IPS DF 4.7 (cell line): ENCODE data around the gene ALDH18A1.

Experiments used
- DNase-seq: peaks from one replicate; pipeline ENCODE4 v3.0.0-alpha.2; 2013; ENCODE audit warnings: low spot score; ENCODE audit errors: extremely low read depth

ALDH18A1 gene

DNA sequence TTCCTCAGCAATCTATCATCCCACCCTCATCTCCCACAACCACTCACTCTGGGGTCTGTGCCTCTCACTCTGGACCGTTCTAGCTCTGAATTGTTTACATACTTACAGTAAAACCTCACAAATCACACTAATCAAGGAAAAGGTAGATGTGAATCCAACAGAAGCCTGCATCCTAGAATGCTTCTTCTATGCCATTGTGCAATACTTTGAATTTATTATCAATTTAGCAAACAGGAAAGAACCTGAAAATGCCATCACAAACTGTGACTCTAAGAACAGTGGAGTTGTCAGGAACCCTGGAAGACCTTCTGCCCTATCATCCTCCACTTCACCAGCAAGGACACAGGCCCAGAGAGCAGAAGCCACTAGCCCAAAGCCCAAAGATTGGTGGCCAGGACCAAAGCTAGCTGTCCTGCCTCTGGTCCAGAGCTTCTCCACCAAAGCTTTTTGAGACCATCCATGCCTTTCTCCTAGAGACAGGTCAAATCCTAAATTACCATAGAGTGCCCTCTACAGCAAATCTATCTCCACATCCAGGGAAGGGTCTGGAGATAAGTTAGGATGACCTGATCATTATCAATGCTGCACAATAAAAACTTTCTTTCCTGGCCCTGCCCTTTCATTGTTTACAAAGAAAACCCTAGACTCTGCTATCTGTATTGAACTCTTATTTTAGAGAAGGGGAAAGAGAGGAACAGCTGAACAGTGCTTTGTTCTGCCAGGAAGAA lies 97.8 kb downstream of the ALDH18A1 start:
- no peak for DNase-seq

- DNase-seq: no peak
Measured at GRCh38 chr10:95556994-95557767, 99.3 kb downstream of the ALDH18A1 start.
